Motor neuron (in vitro differentiated cells): ENCODE measurements around the gene ACTR2. TPM values are rescaled to one million over a fixed set of nuclear protein-coding genes. Genes with fewer than 3 reads are reported as not detected.
"Not testable (repeated sequence)": the region's sequence is repeated elsewhere in the genome, so short reads cannot be mapped to it uniquely, and the experiment has no call there.

ENCODE experiments used
- ATAC-seq, 8 experiments: fragments of 200-7000 bp; cut with Tn5 transposase; replicated peaks in 6 of 8; 2 replicates each; pipeline ENCODE4 v1.8.0; 2021; ENCODE audit warnings: mild to moderate bottlenecking in 8 of 8, moderate library complexity in 8 of 8
- H3K27ac ChIP-seq, 2 donors: fragments of 250-450 bp; sonication (Bioruptor Pico); 2 replicates each; pipeline ENCODE4 v1.9.0; 2021; ENCODE audit warnings: antibody characterized with exemption in 2 of 2, mild to moderate bottlenecking in 2 of 2, moderate library complexity in 1 of 2
- H3K4me1 ChIP-seq, 2 donors: fragments of 250-450 bp; sonication (Bioruptor Pico); replicated peaks in 1 of 2; 2 replicates each; pipeline ENCODE4 v1.6.1; 2021; ENCODE audit warnings: antibody characterized with exemption in 2 of 2, mild to moderate bottlenecking in 2 of 2, moderate library complexity in 1 of 2
- H3K4me3 ChIP-seq, 5 donors: fragments of 250-450 bp; sonication (Bioruptor Pico); 2 replicates each; pipeline ENCODE4 v1.9.0; 2021; ENCODE audit warnings: antibody characterized with exemption in 5 of 5, mild to moderate bottlenecking in 5 of 5, moderate library complexity in 4 of 5
- WGBS, 10 experiments: fragments of 450-650 bp; shearing (Covaris generic); methylation state at CpG; one replicate each; pipeline ENCODE4 v1.0.0; 2022; 5-methylcytosine and 5-hydroxymethylcytosine counted together
- in situ Hi-C, 9 experiments: fragments of 400-800 bp; cut with MboI; loops; one replicate each; pipeline ENCODE4 v1.15.0; 2021; ENCODE audit warnings: low sequenced_read_pairs in 9 of 9, low pct_unique_long_range_greater_than_20kb in 2 of 9; ENCODE audit not compliant: unreplicated experiment in 9 of 9
- total RNA-seq, 8 experiments: library from RNA; unstranded; fragments of 300-600 nt; gene quantifications; 2 replicates each; pipeline versions ENCODE4 v1.2.3 to v1.2.4, GENCODE V29; 2022

ACTR2 gene
- total RNA-seq, 8 experiments from 2014 or later, result 80.4 to 237 (median 123) TPM

GRCh38 chr2:65212115-65212514 is 15.5 kb upstream of the ACTR2 start:
- 67 to 100% (median 94%) methylated on average over 1 to 3 of the region's 3 CpGs; no CpG with 5 or more reads in 2 of the 10 experiments for whole genome bisulfite sequencing, 10 experiments
- in situ Hi-C loops, result no loop called here
- ATAC-seq, result no peak

GRCh38 chr2:65212619-65213018 is 15.0 kb upstream of the ACTR2 start:
- no peak overlapping the region for H3K4me3 ChIP-seq
- H3K27ac ChIP-seq, result no peak overlapping the region
- ATAC-seq, result no peak
- no peaks in the 10 kb centered on the region for H3K4me1 ChIP-seq
- in situ Hi-C loops, result no loop called here

More at GRCh38 chr2:65212115-65212514, 15.5 kb upstream of the ACTR2 start:
- no peak overlapping the region for H3K4me3 ChIP-seq
- no peak overlapping the region for H3K27ac ChIP-seq
- H3K4me1 ChIP-seq, result no peaks in the 10 kb centered on the region

DNA sequence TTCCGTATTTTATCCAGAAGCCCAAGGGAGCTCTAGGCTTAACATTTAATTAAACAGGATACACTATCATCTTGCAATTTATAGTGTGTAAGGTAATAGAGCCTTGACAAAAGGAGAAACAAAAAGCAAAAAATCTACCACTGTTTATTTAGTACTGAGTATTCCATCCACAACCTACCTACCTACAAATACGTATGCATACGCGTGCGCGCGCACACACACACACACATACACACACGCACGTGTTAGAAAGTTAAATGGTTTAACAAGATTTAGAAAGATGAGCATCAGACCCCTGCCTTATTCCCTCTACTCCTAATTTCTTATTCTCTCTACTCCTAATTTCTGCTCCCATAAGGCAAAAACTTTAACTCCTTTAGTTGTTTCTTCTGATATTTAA is 14.6 kb upstream of the ACTR2 start:
- in situ Hi-C loops, result no loop called here
- Histone ChIP-seq H3K4me1 (no peaks in the 10 kb centered on the region), H3K27ac (no peak overlapping the region), H3K4me3 (no peak overlapping the region)
- ATAC-seq, result no peak
- 90 to 100% (median 96%) methylated on average over 1 to 9 of the region's 9 CpGs for WGBS, 10 experiments

GRCh38 chr2:65214361-65214760 is 13.3 kb upstream of the ACTR2 start:
- in situ Hi-C loops, result no loop called here
- Histone ChIP-seq H3K4me3 (no peak overlapping the region), H3K4me1 (no peaks in the 10 kb centered on the region), H3K27ac (no peak overlapping the region)
- no peak for ATAC-seq
- WGBS, 10 experiments, result 80 to 100% (median 88%) methylated on average over 1 of the region's 1 CpG; no CpG with 5 or more reads in 4 of the 10 experiments

- ATAC-seq, result no peak
- H3K4me1 ChIP-seq, result no peaks in the 10 kb centered on the region
- WGBS, 10 experiments, result 64 to 100% (median 100%) methylated on average over 1 to 2 of the region's 2 CpGs; no CpG with 5 or more reads in 3 of the 10 experiments
- in situ Hi-C loops, result no loop called here
- H3K27ac ChIP-seq, result no peak overlapping the region
- no peak overlapping the region for H3K4me3 ChIP-seq
These were observed 12.8 kb upstream of the ACTR2 start for GRCh38 chr2:65214843-65215242.

DNA sequence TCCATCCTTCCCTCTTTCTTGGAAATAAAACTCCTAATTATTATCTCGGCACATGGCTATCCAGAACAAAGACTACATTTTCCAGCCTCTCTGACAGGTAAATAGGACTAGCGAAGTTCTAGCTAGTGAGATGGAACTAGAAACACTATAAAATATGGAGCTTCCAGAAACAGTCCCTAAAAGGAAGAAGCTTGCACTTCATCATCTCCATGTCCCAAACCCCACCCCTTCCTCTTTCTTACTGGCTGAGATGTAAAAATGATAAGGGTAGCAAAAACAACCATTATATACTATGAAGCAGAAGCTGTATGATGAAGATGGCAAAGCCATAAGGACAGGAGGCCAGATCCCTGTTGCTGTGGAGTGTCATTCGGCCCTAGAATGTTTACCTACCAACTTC is 11.7 kb upstream of the ACTR2 start:
- Histone ChIP-seq H3K4me3 (no peak overlapping the region), H3K4me1 (no peaks in the 10 kb centered on the region), H3K27ac (no peak overlapping the region)
- in situ Hi-C loops, result no loop called here
- WGBS, 10 experiments, result 81 to 100% (median 96%) methylated on average over 2 to 3 of the region's 3 CpGs
- ATAC-seq, result no peak

DNA sequence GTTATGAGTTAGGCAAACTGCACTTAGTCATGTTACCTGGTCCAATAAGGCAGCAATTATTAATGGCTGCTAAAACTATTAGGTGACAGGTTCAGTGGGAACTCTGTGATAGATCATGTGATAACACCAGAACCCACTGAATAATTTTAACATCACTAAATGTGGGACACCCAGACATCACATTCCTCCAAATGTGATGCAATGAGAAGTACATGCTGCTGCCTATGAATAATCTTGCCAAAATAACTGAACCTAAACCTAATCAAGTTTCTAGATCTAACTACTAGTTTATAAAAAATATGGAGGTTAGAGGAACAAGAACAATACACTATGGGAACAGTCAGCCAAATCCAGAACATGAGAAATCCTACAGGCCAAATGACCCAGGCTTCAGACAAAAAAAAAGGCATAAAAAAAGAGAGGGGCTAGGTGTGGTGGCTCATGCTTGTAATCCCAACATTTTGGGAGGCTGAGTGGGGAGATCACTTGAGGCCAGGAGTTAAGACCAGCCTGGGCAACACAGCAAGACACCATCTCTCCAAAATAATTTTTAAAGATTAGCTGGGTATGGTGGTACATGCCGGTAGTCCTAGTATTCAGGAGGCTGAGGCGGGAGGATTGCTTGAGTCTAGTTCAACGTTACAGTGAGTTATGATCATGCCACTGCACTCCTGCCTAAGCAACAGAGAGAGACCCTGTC is 7.0 kb upstream of the ACTR2 start:
- in situ Hi-C loops, result no loop called here
- Histone ChIP-seq H3K4me1 (no peaks in the 10 kb centered on the region), H3K27ac (no peak overlapping the region), H3K4me3 (no peak overlapping the region)
- 61 to 100% (median 96%) methylated on average over 1 to 3 of the region's 3 CpGs; no CpG with 5 or more reads in 3 of the 10 experiments for WGBS, 10 experiments
- ATAC-seq, result no peak

DNA sequence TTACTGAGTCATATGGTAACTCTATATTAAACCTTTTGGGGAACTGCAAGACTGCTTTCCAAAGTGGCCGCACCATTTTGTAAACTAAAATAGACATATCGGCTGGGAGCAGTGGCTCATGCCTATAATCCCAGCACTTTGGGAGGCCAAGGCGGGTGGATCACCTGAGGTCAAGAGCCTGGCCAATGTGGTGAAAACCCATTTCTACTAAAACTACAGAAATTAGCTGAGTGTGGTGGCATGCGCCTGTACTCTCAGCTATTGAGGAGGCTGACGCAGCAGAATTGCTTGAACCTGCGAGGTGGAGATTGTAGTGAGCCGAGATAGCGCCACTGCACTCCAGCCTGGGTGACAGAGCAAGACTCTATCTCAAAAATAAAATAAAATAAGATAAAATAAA is 6.4 kb upstream of the ACTR2 start:
- in situ Hi-C loops, H3K27ac ChIP-seq, H3K4me1 ChIP-seq, ATAC-seq, H3K4me3 ChIP-seq: not testable (repeated sequence)
- 92 to 100% (median 94%) methylated on average over 3 to 7 of the region's 8 CpGs for WGBS, 10 experiments

DNA sequence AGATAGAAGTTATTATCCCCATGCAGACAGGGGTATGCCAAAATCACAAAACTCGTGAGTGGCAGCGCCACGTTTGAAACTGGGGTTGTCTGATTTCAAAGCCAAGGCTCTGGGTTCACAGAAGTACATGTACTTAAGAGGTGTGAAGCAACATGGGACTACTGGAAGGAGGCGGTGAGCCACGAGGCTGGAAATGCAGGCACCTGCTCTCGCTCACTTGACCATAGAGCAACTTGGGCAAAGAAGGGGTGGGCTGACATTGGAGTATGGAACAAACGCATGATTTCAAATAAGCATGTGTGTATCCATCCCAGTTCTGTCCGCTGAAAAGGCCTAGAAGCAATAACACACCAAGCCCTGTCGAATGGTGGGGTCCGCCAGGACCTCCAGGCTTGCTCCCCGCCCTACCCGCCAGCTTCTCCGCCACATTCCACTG is 593 bp upstream of the ACTR2 start:
- peak; percentile 11 to 37 (median 32) for ATAC-seq
- peak overlapping the region; percentile 64 to 97 (median 93) for H3K4me3 ChIP-seq
- H3K4me1 ChIP-seq, result peaks cover 7 to 10% of the 10 kb centered on the region in 2 donors
- H3K27ac ChIP-seq, result peak overlapping the region; percentile 76 to 78
- in situ Hi-C loops, result no loop called here
- WGBS, 10 experiments, result 0 to 3% (median 0%) methylated on average over 1 to 6 of the region's 13 CpGs; no CpG with 5 or more reads in 3 of the 10 experiments

- H3K4me1 ChIP-seq, result peaks cover 7 to 13% of the 10 kb centered on the region in 2 donors
- WGBS, 10 experiments, result 0 to 13% (median 1%) methylated on average over 4 to 12 of the region's 16 CpGs; no CpG with 5 or more reads in 2 of the 10 experiments
- peak in 1 of 8 experiments; percentile 4 for ATAC-seq
- in situ Hi-C loops, result no loop called here
- peak overlapping the region; percentile 56 to 81 for H3K27ac ChIP-seq
- peak overlapping the region; percentile 64 to 97 (median 93) for H3K4me3 ChIP-seq
These were observed 676 bp downstream of the ACTR2 start for GRCh38 chr2:65228263-65228750.

GRCh38 chr2:65231121-65231520 is 3.5 kb downstream of the ACTR2 start:
- no peak for ATAC-seq
- H3K27ac ChIP-seq, result no peak overlapping the region
- H3K4me1 ChIP-seq, result peaks cover 7 to 12% of the 10 kb centered on the region in 2 donors
- no peak overlapping the region for H3K4me3 ChIP-seq
- 0 to 100% (median 51%) methylated on average over 1 of the region's 1 CpG; no CpG with 5 or more reads in 2 of the 10 experiments for WGBS, 10 experiments
- in situ Hi-C loops, result no loop called here

GRCh38 chr2:65231892-65232477 is 4.4 kb downstream of the ACTR2 start:
- no peak overlapping the region for H3K4me3 ChIP-seq
- no peak for ATAC-seq
- peaks cover 7 to 8% of the 10 kb centered on the region in 2 donors for H3K4me1 ChIP-seq
- in situ Hi-C loops, result no loop called here
- 11 to 100% (median 91%) methylated on average over 1 to 7 of the region's 8 CpGs for WGBS, 10 experiments
- no peak overlapping the region for H3K27ac ChIP-seq

- H3K27ac ChIP-seq, result no peak overlapping the region
- no peak for ATAC-seq
- H3K4me3 ChIP-seq, result no peak overlapping the region
- 36 to 100% (median 100%) methylated on average over 1 to 2 of the region's 2 CpGs; no CpG with 5 or more reads in 2 of the 10 experiments for WGBS, 10 experiments
- in situ Hi-C loops, result no loop called here
- peaks cover 7 to 8% of the 10 kb centered on the region in 2 donors for H3K4me1 ChIP-seq
These were observed 5.0 kb downstream of the ACTR2 start for GRCh38 chr2:65232636-65233035.
